Amygdala (tissue), 56 donors: Measurements from ENCODE around the gene USH2A.

Source experiments
- DNase-seq, 56 donors: peaks; one replicate each; lab custom pipeline; 2025; lab: John Stamatoyannopoulos, UW

Gene USH2A

DNA sequence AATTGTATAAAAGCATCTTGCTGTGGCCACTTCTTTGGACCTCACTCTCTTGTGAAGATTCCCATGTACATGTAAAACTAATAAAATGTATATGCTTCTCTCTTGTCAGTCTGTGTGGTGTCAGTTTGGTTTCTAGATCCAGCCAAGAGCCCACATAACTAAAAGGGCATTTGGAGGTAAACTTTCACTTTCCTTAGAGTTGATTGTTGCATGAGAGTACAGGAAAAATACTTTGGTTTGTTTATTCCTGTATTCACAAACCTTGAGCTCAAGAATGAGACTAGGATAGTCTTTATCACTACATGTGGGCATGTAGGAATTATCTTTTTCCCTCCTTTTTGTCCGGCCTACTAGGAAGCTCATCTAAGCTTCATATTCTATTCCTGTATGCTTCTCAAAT, 805.3 kb downstream of the USH2A start:
- no peak for DNase-seq

DNA sequence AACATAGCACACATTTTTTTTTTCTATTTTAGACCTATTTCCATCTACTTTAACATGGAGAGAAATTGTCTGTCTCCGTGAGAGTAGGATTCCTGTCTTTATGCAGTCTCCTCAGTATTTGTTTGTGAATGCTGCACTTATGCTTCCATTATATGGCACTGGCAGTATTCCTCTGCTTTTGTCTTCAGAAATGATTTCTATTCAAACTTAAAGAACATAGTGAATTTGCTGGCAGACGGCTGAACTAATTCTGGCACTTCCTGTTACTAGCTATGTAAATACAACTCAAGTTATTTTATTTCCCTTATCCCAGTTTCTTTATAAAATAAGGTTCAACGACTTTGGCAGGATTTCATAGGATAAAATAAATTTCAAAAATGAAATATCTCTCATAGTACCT, 810.9 kb downstream of the USH2A start:
- no peak for DNase-seq

DNA sequence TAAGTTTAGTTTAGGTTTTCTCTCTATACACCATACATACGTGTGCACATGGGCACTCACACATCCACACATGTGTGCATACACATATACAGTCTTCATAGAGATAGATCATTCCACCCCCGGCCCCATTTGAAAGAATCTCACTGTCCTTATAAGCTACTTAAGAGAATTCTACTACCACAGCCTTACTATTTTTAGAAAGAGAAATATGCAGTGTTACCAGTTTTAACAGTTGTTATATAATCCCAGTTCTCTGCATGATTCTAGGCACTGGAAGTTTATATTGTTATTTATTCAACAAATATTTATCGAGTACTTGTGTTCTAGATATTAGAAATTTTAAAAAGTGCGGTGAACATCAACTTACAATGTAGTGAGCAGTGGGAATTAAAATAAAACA, 814.6 kb downstream of the USH2A start:
- DNase-seq: no peak

DNA sequence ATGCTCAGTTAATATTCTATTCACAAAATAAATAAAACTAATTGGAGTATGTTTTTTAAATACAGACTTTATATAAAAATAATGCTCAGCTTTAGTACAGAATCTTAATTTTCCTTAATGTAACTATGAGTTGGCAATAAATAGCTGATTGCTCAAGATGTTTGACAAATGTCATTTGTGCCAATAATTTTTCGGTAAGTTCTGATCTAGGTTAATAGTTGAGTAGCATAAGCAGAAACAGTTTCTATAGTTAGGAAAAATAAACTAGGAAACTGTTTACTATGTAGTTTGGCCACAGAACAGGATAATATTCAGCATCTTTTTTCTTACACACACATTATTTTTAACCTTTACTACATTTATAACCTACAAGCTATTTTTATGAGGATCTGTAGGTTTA, 815.8 kb downstream of the USH2A start:
- DNase-seq: no peak

DNA sequence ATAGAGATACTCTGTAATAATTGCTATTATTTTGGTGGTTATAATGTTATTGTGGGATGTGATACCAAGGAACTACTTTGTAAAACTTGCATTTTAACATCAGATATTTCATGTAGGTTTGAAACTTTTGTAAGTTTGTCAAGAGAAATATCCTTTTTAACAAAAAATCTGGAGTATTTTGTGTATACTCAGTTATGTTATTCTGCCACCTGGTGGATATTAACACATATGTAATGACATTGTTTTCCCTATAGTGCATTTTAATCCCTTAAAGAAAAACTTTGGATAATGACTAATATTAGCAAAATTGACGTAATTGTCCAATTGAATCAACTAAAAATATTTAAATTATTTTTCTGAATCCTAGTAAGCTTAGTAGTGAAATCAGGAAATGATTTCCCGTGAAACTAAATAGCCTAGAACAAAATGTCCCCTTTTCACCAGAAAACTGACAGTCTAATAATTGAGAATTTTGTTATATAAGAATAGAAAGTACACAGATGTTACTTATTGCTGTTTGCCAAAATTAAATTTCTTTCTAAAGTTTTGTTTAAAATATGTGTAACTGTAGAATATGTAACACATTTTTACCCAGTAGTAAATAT, 816.6 kb downstream of the USH2A start:
- no peak for DNase-seq

DNA sequence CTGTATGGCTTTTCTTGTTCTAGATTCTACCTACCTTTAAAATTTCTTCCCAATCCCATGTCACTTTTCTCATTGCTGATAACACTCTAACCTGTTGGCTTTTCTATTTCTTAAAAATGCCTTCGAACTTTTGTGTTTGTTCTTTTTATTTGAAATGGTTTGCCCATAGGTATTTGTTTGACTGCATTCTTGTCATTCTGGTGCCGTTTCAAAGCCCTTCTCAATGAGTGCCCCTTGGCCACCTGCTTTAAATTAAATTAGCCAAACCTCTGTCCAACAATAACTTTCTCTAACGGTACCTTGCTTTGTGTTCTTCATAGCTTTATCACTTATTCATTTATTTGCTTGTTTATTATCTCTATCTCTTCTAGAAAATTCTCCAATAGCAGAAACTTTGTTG, 817.2 kb downstream of the USH2A start:
- DNase-seq: no peak

DNA sequence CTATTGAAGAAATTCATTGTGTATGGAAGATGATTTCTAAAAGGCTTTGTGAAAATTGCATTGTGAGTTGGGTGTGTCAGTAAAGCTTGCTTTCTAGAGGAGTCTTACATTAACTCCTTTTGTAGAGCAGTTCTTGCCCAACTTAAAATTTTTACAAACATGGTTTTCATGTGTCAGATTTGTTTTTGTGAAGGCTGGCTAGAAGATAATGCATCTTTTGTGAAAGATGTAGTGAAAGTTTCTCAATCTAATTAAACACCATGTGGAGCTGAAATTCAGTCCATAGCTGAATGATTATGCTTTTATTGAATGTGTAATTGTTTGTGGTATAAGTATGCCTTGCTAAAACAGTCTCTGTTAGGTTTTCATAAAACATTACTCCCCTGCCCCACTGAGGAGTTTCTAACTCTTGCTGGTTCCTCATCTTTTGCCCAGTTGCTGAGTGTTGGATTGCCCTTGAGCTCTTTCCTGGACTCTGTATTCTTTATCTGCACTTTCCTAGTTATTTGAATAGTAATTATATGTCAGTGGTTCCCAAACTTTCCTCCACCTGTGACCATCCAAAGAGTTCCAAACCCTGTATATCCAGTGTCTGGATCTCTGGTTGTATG, 818.1 kb downstream of the USH2A start:
- no peak for DNase-seq

DNA sequence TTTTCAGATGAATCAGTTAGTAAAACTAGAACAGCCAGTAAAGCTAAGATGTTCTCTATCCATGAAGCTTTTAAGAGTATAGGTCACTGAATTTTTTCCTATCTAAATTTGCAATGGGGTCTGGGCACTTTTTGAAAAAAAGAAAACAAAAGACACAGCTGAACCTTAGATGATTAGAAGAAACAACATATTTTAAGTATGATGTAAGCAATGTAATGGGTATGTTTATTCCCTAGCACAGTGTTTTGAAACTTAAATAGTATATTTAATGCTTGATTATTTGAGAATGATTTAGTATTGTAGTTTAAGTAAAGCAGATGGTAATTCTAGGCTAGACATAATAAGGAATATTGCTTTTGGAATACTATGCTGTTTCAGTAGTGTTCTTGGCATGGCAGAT, 819.9 kb downstream of the USH2A start:
- DNase-seq: no peak

DNA sequence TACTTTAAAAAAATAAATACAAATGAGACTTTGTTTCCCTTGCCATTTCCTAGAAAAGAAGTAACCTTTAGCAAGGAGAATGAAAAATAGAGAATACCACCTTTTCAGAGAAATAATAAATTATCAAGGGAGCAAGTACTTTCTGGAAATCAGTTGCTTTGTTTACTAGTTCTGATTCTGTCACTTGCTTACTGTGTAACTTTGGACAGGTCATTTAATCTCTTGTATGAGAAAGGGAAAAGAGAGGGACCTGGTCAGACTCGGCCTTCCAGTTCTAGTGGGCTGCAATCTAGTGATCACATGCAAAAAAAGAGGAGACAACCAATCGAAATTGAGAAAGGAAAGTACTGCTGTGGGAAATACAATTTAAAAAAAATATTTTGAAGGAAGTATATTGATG, 822.0 kb downstream of the USH2A start:
- DNase-seq: no peak

DNA sequence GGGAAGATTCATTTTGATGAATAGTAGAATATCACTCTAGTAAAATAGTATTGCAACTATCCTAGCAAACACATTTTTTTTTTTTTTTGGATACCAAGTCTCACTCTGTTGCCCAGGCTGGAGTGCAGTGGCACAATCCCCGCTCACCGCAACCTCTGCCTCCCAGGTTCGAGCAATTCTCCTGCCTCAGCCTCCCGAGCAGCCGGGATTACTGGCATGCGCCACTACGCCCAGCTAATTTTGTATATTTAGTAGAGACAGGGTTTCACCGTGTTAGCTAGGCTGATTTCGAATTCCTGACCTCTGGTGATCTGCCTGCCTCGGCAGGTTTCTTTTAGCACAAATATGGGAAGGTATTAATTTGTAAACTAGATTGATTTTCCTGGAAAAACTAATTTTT, 822.4 kb downstream of the USH2A start:
- DNase-seq: no peak

DNA sequence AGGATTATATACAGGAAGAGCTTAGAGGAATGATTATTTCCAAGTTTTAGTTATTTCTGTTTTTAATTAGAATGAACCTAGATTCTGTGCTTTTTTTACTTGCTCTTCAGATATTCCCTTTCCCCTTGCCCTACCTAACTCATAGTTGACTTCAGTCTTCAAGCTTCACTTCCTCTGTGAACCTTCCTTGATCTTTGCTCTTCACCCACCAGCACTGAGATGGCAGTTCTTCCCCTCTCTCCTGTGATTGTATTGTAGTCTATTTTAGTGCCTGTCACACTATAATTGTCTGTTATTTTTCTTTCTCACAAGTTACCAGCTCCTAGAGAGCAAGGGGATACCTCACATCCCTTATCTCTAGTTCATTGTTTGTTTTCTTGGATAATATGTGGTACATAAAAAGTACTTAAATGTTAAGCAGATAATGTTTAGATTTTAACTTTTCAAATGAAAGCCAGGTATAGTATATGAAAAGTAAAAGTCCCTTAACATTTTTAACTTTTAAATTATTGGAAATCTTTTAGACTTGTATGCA, 822.9 kb downstream of the USH2A start:
- DNase-seq: no peak

DNA sequence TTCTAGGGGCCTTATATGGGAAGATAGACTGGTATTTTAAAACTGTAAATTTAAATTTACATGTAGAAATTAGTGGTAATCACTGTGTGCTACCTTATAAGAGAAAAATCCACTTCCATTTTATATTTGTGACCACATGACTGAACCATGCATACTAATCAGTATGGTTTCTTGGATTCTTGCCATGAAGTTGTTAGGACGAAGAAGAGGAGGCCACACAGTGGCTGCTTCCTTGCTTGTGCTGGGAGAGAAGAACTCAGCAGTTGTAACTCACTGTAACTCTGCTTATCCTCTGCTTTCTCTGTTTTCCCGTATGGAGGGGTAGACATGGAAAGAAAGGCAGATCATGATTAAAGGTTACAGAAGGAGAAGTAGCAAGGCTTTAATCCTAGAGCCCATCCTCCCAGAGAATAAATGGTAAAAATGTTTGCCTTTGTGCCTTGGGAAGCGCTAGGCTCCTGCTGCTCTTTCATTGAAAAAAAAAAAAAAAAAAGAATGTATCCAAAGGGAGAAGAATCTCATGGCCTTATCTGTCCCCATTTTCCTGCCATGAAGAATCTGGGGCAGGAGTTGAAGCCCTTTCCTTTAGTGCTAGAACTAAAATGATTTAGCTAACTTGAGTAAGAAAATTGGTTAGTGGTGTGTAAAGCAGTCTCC, 823.7 kb downstream of the USH2A start:
- DNase-seq: no peak

DNA sequence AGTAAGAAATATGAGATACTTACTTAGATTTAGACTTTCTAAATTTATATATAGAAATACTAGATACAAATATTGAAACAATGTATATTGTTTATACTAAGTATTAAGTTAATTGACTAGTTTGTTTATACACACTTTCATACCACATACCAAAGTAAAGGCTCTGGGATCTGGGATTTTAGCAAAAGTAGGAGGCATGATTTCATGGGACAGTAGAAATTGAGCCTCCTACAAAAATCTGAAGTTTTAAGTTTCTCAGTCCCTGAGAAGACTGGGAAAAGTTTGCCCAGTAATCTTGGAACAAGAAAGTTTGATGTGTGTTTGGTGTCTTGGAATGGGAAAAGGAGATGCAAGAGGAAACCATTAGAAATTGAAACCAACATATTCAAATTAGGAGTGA, 825.3 kb downstream of the USH2A start:
- no peak for DNase-seq

DNA sequence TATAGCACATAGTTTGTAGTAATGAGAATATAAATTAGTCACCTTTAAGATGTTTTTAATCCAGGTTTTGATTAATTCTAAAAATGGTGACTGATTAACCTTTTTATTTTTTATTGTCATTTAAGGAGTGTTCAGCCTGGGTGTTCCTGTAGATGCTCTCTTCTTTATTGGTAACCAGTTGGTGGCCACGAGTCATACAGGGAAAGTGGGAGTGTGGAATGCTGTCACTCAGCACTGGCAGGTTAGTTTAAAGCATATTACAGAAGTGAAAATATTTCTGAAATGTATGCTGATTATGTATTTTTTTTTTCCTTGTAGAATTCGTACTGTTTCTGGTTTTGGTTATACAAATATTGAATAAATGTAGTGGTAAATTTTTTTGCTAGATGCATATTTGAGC, 828.0 kb downstream of the USH2A start:
- no peak for DNase-seq

DNA sequence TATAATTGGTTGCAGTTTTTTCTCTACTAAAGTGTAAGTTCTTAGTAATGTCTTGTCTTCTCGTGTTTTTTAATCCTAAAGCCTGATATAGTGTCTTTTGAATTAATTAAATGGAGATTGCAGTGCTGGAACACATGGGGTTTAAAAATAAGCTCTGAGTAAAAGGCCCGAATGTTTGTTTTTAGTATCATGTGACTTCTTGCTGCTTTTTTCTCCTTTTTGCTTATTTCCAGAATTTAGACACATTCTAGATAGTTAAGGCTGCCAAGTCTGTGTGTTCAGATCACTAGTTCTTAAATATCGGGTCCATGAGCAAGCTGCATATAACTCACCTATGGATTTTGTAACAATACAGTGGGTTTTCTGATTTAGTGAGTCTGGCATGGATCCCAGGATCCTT, 828.6 kb downstream of the USH2A start:
- DNase-seq: no peak

DNA sequence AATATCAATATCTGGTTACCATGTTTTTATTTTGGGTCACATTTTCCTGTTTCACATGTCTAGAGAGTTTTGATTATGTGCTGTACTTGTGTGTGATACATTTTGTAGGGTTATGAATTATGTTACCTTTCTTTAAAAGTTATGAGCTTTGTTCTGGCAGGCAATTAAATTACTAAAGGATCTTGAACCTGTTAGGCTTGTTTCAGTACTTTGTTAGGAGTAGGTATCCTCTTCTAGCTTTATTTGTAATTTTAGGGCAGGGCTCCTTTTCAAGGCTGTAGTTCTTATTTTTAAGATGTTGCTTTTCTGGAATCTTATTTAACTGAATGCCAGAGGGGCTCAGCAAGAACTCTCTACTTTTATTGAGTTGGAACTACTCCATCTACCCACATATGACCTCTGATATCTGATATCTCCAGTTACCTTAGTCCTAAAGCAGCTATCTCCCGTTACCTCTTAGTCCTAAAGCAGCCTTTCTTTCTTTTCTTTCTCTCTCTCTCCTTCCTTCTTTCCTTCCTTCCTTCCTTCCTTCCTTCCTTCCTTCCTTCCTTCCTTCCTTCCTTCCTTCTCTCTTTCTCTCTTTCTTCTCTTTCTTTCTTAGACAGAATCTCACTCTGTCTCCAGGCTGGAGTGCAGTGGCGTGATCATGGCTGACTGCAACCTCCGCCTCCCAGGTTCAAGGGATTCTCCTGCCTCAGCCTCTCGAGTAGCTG, 832.3 kb downstream of the USH2A start:
- DNase-seq: no peak

DNA sequence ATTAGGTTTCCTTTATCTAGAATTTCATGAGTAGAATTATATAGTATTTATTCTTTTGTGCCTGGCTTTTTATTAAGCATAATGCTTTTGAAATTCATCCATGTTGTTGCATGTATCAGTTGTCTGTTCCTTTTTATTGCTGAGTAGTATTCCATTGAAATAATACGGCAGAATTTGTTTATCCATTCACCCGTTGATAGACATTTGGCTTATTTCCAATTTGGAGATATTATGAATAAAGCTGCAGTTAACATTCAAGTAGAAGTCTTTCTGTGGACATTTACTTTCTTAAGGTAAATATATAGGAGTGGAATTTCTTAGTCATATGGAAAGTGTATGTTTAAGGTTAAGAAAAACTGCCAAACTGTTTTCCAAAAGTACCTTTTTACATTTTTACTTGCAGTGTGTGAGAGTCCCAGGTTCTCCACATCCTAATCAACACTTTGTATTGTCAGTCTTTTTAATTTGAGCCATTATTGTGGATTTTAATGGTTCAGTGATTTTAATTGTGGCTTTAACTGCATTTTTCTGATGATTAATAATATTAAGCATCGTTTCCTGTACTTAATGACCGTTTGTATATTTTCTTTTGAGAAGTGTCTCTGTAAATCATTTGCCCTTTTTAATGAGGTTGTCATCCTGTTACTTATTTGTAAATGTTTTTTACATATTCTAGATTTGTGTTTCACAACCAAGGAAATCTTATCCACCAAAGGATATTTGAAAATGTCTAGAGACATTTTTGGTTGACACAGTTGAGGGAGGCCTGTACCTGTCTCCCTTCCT, 833.4 kb downstream of the USH2A start:
- DNase-seq: no peak

DNA sequence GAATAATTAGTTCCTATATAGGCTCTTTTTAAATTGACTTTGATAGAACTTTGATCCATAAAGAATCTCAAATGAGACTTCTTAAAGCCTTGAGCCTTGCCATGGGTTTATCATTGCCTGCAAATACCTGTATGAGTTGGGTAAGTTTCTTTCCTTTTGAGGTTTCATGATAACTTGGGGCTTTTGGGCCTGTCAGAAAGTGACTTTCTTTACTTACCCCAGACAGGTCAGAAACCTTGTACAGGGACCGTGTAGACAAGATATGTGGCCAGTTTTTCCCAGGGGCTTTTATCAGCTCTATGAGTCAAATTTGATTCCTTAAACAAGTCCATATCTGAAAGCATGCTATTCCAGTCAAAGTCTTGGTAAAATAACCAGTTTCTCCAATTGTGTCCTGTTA, 838.9 kb downstream of the USH2A start:
- DNase-seq: no peak

DNA sequence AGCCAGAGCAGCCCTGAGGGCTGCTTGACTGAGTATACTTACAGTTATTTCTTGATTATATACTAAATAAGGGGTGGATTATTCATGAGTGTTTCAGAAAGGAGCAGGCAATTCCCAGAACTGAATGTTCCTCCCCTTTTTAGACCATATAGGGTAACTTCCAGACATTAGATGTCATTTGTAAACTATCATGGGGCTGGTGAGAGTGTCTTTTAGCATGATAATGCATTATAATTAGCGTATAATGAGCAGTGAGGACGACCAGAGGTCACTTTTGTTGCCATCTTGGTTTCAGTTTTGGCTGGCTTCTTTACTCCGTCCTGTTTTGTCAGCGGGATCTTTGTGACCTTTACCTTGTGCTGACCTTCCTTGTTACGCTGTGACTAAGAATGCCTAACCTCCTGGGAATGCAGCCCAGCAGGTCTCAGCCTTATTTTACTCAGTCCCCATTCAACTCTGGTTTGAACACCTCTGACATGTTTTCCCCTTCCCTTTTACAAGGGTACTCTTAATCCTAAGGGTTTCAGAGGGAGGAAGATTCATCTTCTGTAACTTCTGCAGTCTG, 840.0 kb downstream of the USH2A start:
- no peak for DNase-seq

DNA sequence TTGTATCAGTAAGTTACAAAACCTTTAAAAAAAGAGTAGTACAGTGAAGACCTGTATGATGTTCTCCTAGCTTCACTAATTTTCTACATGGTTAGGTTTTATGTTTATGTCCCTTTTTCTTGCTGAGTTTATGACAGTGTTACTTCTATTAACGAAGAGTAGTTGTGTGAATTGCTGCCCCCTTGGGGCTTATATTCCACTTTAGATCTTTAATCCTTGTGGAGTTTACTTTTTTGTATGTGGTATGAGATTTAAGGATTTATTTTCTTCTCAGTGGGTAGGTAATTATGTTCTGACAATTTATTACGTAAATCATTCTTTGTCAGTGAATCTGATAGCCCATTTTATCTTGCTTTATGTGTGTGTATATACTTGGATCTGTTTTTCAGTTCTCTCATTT, 841.4 kb downstream of the USH2A start:
- no peak for DNase-seq
